ENCODE measurements around the gene MUC20.
"Not testable (repeated sequence)": the region's sequence is repeated elsewhere in the genome, so short reads cannot be mapped to it uniquely, and the experiment has no call there.

Gene MUC20

DNA sequence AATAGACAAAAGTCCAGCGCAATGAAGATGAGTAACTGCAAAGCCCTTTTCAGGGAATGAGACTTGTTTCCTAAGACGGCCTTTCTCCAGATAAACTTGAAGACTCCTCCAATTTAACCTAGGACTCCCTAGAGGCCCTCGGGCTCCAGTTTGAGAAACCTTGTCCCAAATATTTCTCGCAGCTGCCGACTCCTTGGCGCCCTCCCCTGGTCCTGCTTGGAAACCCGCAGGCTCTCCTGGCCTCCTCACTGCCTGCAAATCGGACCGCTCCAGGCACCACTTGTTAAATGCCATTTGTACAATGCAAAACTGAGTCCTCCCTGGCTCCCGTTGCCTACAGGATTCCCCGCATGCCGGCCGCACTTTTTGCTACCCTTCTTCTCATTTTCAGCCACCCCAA is 54.1 kb downstream of the MUC20 start:
- DNase-seq = no peak

DNA sequence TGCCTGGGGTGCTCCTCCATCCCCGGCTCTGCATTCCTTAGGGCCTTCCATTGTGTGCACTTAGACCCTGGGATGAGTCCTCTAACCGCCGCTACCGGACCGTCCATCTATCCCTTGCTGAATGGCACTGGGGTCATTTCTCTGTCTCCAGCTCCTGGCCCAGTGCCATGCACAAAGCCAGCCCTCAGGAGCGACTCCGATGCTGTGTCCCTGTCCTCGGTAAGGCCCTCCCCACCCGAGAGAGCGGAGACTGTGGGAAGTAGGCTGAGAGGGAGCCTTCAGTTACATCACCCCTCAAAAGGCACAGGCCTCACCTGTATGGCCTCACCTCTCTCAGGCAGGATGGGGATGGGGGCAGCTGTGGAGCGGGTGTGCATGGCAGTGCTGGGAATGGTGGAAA is 57.2 kb downstream of the MUC20 start:
- no peak for DNase-seq

DNA sequence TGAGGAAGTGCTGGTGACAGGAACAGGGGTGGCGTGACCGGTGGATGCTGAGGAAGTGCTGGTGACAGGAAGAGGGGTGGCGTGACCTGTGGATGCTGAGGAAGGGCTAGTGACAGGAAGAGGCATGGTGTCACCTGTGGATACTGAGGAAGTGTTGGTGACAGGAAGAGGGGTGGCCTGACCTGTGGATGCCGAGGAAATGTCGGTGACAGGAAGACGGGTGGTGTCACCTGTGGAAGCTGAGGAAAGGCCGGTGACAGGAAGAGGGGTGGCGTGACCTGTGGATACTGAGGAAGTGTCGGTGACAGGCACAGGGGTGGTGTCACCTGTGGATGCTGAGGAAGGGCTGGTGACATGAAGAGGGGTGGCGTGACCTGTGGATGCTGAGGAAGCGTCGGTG is 60.5 kb downstream of the MUC20 start:
- not testable (repeated sequence) for DNase-seq

Measured in NCI-H2227 treated with DMSO at 0.1 percent for 48 hours (cell line).